H1 (cell line): ENCODE results near the gene PEX6. TPM values are rescaled to one million over a fixed set of nuclear protein-coding genes. Genes with fewer than 3 reads are reported as not detected.

Experiments
- CBX5 ChIP-seq: fragments of 300-800, 300-1000 bp; sonication (generic); IDR thresholded peaks from 2 replicates; pipeline ENCODE4 v1.7.1; 2016; ENCODE audit warnings: antibody characterized with exemption, low read length, low read depth
- EZH2 ChIP-seq: fragments of 200-600 bp; sonication (generic); IDR thresholded peaks from 2 replicates; pipeline ENCODE4 v1.7.1; 2012; ENCODE audit warnings: low read depth, mild to moderate bottlenecking, moderate library complexity, low read length, inconsistent platforms; ENCODE audit not compliant: severe bottlenecking
- MAFK ChIP-seq: IDR thresholded peaks from 2 replicates; pipeline ENCODE4 v1.6.1; 2012; ENCODE audit warnings: low read depth, mild to moderate bottlenecking, improper control_type of control experiment, low read length
- NRF1 ChIP-seq: IDR thresholded peaks from 2 replicates; pipeline ENCODE4 v1.6.1; 2011; ENCODE audit warnings: mild to moderate bottlenecking, low read depth, low read length, improper control_type of control experiment
- TAF7 ChIP-seq: optimal IDR thresholded peaks from 2 replicates; pipeline ENCODE3; 2011; ENCODE audit warnings: low read depth, mild to moderate bottlenecking, inconsistent platforms, low read length, moderate library complexity, borderline replicate concordance
- YY1 ChIP-seq: IDR thresholded peaks from 2 replicates; pipeline ENCODE4 v1.6.1; 2011; ENCODE audit warnings: low read depth, mild to moderate bottlenecking, low read length
- polyA plus RNA-seq, 7 experiments: library from polyadenylated mRNA; depleted of rRNA in 3 of 7; stranded (reverse) in 5 of 7; unstranded in 2 of 7; fragments of >200 nt in 5 of 7; fragments of 200-250 nt in 2 of 7; gene quantifications; 1 replicate in 5 of 7; 2 replicates in 1 of 7; 4 replicates in 1 of 7; pipeline versions ENCODE4 v1.2.1 to v1.2.3, GENCODE V29; 2011 to 2013; ENCODE audit warnings: missing spikeins in 2 of 7, mixed read lengths in 2 of 7
- total RNA-seq: library from RNA; stranded (reverse); fragmentation: NEBNext Ultra II Directional; extraction: Animal tissue kit (Norgen Biotek cat#: 25700); gene quantifications from 2 replicates; pipeline ENCODE4 v1.2.1, GENCODE V29; 2021

The PEX6 gene
- total and polyA plus RNA-seq, 2 of the 8 experiments (the other 6 are each of a cell fraction or from before 2014, with no cell fraction given) = 6.4 to 12.5 TPM

DNA sequence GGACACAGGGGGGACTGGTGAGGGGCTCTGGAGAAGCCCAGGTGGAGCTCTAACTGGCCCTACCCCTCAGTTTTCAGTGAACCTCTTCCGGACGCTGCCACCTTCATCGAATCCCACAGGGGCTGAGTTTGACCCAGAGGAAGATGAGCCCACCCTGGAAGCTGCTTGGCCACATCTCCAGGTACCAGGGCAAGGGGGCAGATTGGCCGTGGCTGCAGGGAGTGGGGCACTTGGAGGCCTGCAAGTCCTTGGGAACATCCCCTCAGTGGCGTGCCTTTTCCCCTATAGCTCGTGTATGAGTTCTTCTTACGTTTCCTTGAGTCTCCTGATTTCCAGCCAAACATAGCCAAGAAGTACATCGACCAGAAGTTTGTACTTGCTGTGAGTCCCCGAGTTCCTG is 28.1 kb upstream of the PEX6 start (continued):
- no peak for TF ChIP-seq TAF7
- no peak for TF ChIP-seq YY1
- TF ChIP-seq CBX5 = no peak
- TF ChIP-seq MAFK = no peak
- TF ChIP-seq NRF1 = no peak
- TF ChIP-seq EZH2 = no peak
